GM19099 (cell line): ENCODE measurements around the gene IFNLR1.

Source experiments
- POLR2A ChIP-seq: IDR thresholded peaks from 3 replicates; pipeline ENCODE4 v1.6.1; 2011; ENCODE audit warnings: low read depth; ENCODE audit not compliant: insufficient read length; ENCODE audit errors: extremely low read depth

IFNLR1 gene

DNA sequence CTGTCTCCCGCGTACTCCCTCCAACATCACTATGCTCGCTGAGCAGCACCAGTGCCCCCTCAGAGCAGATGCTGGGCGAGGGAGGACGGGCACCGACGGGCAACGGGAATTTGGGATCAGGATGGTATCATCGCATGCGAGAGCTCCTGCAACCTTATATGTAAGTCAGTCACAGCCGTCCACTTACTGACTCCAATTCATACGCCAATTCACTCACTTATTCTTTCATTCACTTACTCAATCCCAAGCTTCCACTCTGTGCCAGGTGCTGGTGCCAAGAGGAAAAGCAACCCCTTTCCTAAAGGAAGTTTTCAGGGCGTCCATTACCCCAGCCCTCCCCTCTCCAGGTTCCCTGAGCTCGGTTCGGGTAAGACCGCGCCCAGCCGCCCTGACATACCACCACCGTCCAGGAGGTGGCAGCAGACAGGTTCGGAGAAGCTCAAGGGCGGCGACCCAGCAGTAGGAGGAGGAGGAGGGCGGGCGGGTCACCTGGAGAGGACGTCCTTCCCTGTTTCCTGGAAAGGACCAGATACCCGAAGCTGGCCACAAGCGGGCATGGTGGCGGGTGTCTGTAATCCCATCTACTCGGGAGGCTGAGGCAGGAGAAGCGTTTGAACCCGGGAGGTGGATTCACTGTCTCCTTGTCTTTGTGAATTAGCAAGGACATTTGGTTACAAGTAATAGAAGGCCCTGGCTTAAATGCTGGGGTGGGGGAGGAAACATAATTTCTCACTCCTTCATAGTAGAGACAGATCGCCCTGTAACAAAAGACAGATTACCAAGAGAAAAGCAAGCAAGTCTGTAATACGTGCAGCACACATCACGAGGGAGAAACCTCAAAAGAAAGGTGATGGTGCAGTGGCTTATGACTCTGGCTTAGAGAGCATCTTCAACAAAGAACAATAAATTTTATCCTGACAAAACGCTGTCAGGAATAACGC is 36.6 kb downstream of the IFNLR1 start:
- TF ChIP-seq POLR2A: no peak

DNA sequence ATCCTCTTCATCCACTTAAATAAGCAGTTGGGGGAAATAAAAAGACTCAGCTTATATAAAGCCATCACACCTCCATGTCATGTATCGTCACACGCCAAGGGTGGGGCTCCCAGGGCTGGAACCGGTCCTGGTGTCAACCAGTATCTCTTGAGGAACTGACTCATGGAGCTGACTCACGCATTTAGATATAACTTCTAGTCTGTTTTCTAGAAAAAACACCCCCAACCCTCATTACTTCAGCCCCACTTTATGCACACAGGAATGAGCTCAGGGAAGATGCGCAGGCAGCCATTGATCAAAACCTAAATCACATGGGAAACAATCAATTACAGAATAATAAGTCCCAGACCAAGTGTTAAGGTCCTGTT is 37.2 kb downstream of the IFNLR1 start:
- TF ChIP-seq POLR2A: no peak

DNA sequence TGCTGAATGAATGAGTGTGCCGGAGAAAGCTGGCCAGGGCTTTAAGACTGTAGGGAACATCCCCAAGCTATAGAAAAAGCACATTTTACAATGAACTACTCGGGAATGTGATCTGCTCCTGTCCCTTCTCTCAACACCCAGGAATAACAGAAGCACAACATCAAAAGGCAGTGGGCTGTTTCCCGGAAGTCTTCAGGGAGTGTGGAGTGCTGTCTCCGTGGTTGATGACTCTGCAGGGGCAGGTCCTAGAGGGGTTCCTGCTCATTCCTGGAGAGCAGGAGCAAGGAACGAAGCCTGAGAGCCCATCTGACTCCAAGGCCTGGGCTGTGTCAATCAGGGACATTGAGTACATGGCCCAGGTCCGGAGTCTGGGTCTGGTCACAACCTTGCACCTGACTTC is 39.3 kb downstream of the IFNLR1 start:
- no peak for TF ChIP-seq POLR2A

DNA sequence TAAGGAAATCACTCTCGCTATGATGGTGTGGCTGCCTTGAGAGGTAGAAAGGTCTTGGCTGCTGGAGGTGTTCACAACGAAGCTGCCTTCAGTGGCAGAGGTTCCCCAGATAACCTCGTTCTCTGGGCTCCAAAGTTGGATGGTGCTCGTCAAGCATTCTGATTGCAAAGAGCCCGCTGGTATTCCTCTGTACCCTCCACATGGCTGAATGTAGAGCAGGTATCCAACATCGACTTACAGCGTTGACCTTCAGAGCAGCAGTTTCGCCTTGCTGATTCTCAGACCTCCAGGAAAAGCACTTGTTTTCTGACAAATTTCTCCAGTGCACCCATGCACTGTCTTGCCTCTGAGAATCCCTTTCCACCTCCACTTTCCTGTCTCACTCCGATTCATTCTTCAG is 39.9 kb downstream of the IFNLR1 start:
- no peak for TF ChIP-seq POLR2A

DNA sequence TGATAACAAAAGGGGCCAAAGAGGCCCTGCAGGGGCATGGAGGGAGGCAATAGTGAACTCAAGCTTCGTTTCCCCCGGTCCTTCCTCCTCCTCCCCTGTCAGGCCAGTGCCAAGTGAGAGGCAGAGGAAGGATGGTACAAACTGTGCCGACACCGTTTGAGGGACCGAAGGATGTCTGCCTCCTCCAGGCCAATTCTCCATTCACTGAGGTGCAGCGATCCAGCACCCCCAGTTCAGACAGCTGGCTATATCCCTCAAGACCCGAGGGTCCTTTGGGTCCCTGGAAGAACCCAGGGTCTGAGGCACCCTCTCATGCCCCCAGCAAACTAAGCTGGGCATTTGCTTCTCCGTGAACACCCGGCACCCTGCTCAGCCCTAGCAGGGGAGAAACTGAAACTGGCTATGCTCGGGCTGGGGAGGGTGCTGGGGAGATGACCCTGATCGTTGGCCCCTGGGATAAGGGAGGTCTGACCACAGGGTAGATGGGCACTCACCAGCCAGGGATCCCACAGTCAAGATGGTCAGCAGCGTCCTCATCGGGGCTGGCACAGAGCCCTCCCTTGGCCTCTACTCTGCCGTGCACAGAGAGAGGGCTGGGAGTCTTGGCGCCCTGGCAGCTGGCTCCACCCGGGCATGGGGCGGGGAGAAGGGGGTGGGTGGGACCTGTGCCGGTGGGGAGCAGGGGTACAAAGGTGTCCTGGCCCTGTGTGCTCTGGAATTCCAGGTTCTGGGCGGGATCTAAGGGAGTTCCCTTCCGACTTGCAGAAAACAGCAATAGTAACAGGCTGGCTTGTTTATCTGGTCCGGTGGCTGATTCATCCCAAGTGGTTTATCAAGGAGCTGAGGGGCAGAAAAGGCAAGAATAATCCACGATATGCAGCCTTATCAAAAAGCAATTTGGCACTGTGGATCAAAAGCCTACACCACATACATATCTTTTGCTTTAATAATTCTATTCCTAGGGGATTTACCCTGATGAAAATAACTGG is 44.2 kb downstream of the IFNLR1 start, which contains the start of gene IL22RA1:
TSS of gene IL22RA1 (minus strand) at position 595 of the 989 bp plus-strand sequence. CDS start at position 537, 58 bp downstream.
- no peak for TF ChIP-seq POLR2A

DNA sequence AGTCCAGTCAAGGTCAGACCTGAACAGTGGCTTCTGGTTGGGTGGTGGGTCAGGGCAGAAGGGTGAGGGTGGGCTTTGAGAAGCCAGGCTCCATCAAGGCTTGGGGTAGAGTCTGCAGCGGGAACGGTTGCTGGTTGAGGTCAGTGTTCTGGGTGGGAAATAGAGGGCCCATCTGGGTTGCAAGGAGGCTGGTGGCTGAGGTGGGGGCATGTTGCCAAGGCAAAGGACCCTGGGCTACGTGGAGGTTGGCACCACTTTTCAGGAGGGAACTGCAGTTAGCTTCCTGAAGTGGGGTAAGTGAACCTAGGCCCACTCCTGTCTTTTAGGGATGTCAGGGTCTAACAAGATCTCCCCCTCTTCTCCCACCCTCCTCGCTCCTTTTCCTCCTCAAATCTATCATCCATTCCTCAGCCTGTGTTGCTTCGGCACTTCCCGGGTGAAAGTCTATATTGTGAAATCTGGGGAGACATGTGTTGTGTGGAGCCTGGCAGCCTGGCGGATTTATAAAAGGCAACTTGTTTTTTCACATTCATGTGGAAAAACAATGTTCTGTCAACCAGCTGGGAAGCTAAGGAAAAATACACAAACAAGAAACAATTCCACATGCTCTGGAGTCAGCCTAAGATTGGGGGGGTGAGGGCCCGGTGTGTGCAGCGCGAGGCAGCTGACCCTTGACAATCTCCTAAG is 45.6 kb downstream of the IFNLR1 start:
- no peak for TF ChIP-seq POLR2A

DNA sequence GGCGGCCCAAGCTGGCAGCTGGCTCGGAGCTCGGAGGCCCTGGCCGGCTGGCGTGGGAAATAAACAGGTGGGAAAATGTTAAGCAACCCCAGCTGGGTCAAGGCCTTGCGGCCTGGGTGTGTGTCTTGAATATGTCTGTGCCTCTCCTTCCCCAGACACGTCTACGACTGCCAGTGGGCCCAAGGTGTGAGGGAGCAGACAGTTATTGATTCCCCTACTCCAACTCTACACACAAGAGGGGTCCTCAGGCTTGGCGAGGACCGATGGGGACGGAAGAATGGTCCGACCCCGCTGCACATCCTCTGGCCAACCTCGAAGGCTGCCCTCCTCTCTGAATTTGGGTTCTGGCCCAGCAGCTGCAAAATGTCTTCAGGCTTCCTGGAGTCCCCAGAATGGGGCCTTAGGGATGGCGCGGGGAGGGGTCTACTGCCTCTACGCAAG is 46.3 kb downstream of the IFNLR1 start:
- no peak for TF ChIP-seq POLR2A

DNA sequence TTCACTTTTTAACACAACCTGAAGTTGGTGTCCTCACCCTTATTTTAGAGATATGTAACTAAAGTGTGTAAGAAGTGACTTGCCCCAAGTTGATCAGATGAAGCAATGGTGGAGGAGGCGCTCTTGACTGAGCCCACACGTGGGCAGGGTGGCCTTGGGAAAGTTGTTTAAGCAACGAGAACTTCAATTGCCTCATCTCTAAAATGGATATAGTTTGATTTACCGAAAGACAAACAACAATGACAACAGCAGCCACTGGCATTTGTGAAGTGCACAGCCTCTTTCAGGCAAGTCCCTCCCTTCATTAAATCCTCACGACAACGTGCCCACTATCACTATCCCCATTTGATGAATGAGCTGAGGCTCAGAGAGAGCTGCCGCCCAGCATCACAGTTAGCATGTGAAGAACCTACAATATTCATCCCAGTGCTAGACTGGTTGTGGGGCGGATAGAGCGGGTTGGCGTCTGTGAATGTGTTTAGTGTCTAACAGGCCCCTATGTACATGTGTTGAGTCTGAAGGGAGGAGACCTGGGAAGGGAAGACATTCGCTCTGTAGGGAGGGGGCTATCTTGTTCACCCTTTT is 47.2 kb downstream of the IFNLR1 start:
- TF ChIP-seq POLR2A: no peak

DNA sequence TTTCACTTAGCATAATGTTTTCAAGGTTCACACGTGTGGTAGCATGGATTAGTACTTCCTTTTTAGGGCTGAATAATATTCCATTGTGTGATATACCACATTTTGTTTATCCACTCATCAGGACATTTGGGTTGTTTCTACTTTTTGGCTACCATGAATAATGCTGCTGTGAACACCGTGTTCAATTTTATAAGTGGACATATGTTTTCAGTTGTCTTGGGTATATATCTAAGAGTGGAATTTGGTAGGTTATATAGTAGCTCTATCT is 47.9 kb downstream of the IFNLR1 start:
- no peak for TF ChIP-seq POLR2A

DNA sequence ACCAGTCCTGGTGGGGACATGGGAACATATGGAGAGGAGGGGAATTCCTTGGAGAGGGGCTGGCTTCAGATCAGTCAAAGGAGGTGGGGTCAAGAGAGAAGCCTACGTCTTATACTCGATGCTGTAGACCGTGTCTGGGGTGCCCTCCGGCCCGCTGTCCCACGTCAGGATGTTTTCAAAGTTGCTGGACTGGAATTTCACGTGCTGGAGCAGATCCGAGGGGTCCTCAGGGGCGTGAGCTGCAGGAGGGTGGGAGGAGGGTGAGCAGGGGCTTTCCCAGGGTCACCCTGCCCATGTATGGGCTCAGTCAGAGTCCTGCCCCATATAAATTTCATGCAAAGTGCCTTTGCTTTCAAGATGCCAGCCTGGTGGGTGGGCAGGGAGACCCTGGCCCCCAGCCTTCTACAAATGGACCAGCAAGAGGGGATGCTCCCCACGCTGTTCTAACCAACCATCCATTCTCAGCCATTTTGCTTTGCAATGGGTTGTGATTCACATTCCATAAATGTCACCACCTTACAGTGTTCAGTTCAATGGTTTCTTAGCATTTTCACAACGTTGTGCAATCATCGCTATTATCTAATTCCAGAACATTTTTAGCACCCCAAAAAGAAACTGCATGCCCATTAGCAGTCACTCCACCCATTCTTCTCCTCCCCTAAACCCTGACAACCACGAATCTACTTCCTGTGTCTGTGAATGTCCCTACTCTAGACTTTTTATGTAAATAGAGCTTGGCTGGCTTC is 48.4 kb downstream of the IFNLR1 start:
- TF ChIP-seq POLR2A: no peak

DNA sequence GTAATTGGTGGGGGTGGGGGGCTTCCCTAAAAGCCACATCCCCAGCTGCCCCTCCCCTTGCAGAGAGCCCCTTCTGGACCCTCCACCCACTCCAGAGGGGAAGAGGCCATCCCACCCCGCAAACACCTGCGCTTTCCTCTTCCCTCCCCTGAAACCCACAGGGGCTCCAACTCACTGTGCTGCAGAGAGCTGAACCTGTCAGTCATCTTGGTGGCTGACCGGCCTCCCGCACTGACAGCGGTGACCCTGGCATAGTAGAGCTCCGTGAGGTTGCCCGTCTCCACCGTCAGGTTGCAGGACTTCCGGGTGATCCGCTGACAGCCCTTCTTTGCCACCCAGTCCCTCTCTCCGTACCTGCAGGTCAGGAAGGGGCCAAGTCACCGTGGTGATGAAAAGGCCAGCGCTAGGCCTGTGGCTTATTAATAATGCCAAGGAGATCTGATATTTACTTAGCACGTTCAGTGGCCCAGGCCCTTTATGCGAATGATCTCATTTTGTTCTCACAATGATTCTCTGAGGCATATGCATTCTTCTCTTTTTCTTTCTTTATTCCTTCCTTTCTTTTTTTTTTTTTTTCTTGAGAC is 50.0 kb downstream of the IFNLR1 start:
- TF ChIP-seq POLR2A: no peak

DNA sequence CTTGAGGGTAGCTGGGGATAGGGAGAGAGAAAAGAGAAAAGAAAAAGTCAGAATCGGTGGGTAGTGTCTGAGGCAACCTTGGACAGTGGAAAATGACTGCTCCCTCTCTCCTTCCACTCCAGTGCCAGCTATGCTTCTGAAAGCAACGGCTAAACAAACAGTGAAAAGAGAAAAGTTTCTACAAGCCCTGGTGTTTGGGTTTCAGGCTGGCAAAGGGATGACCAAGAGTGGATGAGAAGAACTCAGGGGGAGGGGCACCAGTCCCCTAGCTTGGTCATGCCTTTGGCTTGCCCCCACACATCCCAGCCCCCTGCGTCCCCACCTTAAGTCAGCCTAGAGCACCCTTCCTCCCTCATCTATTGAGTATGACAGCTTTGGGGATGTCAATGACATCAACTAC is 52.7 kb downstream of the IFNLR1 start:
- no peak for TF ChIP-seq POLR2A

DNA sequence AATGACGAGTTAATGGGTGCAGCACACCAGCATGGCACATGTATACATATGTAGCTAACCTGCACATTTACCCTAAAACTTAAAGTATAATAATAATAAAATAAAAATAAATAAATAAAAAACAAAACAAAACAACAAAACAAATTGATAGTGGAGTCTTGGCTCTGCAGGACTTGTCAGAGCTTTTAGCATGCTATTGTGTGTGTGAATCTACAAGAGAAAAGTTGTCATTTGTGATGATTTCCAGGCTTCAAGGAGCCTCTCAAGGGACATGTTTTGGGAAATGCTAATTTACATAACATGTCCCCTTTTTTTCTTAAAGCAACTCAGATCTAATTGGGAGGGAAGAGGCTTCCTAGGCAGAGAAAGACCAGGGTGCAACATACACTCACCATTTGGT is 53.3 kb downstream of the IFNLR1 start:
- no peak for TF ChIP-seq POLR2A

DNA sequence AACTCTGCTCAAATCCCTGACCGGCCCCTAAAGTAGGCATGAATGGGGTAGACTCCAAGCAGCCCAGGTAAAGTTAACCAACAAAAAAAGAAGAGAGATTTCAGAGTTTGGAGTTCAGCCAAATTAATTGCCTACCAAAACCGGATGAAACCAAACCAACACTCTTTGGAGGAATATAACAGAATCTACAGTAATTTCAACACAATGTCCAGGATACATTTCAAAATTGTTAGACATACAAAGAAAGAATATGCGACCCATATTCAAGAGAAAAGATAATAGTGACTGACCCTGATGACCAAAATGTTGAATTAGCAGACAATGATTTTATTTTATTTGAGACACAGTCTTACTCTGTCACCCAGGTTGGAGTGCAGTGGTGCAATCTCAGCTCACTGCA is 56.7 kb downstream of the IFNLR1 start:
- no peak for TF ChIP-seq POLR2A

DNA sequence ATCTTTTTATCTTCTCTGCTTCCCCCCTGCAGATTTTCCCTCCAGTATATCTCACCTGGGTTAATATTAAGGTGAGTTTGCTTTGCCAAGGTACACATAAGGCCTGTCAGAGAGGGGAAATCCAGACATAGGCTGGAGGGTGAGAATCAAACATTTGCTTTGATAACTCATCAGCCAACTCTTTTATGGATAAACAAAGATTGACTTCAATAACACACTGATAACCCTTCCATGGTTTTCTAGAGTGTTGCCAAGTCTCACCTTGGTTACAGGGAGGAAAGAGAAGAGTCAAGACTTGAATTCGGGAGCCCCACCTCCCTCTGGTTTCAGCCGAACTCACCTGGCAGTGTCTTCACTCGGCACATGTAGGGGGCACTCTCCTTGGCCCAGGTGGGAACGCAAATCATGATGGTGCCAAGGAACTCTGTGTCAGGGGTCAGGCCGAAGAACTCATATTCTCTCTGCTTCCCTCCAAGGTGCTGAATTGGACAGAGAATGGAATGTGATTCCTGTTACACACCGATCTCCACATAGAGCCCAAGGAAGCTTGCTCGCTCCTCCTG is 59.2 kb downstream of the IFNLR1 start:
- TF ChIP-seq POLR2A: no peak
